NCI-H1417 (cell line): Measurements from ENCODE around the gene RWDD4.
A peak's percentile ranks its signal among the peaks of the same experiment; 100 is the strongest.

Experiments
- DNase-seq, 3 experiments: peaks; one replicate each; lab custom pipeline; 2025; lab: John Stamatoyannopoulos, UW

The RWDD4 gene

GRCh38 chr4:183600189-183600685 is 58.7 kb downstream of the RWDD4 start:
- peak in 1 of 3 experiments; percentile 24 for DNase-seq

GRCh38 chr4:183599690-183600089 is 59.3 kb downstream of the RWDD4 start:
- DNase-seq = no peak

DNA sequence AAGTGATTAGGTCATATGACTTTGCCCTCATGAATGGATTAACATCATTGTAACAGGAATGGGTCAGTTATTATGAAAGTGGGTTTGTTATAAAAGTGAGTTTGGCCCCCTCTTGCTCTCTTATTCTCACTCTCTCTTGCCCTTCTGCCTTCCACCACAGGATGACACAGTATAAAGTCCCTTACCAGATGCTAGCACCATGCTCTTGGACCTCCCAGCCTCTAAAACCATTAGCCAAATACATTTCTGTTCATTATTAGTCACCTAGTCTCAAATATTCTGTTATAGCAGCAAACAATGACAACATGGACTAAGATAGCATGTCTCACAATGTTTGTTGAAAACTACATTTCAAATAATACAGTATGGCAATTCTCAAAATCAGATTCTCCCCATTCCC is 59.7 kb downstream of the RWDD4 start:
- DNase-seq = no peak

DNA sequence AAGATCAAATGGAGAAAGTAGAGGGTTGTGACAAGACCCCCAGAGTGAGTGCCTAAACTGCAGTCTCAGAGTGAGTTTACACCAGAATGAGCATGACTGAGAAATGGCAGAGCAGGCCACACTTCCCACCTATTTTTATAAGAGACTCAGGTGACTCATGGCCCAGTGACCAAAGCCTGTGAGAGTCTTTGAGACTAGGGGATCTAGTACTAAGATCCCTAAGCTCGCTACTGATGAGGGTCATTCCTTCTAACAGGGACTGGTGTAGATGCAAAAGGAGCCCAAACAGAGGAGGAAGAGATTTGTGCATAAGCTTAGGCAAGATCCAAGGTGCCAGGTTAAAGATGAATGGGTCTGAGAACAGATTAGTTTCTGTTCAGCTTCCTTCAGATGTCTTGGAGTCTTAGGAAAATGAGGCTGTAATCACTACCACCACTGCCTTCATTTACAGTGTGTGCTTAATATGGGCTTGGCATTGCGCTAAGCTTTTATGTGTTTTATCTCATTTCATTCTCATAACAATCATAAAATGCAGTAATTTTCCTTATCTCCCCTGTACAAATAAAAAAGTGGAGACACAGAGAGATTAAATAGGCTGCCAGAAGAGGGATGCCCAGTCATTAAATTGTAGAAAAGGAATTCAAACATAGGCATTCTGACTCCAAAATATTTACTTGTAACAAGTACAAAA is 62.8 kb downstream of the RWDD4 start:
- DNase-seq = no peak

GRCh38 chr4:183594823-183595222 is 64.2 kb downstream of the RWDD4 start:
- DNase-seq = no peak

DNA sequence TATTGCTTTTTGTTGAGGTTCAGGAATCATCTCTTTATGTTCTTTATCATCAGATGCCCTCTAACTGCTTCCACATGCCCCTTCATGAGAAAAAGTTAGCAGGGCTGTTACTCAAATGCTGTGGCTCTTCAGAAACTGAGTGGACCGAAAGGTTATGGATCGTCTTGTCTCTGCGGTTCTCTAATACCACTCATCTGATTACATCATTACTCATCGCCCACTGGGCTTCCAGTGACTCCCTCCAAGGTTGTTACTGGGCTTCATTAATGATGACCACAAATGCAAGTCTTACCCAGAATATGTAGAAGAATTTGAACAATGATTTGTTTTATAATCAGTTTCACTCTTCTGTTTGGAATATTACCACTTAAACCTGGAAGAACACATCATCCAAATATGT is 67.7 kb downstream of the RWDD4 start:
- DNase-seq = no peak
